ENCODE results near the gene LHFPL2.

The LHFPL2 gene

GRCh38 chr5:78552729-78553342 lies 95.7 kb downstream of the LHFPL2 start:
- Histone ChIP-seq H3K9ac (no peak overlapping the region), H3K4me3 (no peak overlapping the region), H3K36me3 (no peaks in the 10 kb centered on the region), H3K4me1 (no peaks in the 10 kb centered on the region), H4K20me1 (no peaks in the 10 kb centered on the region), H3K27me3 (no peaks in the 10 kb centered on the region), H3K27ac (no peak overlapping the region), H3K9me3 (no peaks in the 10 kb centered on the region; the same call in 1 of the 2 replicates), H3K4me2 (no peak overlapping the region)
- TF ChIP-seq Cebpa-rat (IDR thresholded peaks at IDR 0.05), result no peak

- no peaks in the 10 kb centered on the region; the same call in 1 of the 2 replicates for H3K9me3 ChIP-seq
- TF ChIP-seq Cebpa-rat (IDR thresholded peaks at IDR 0.05), result no peak
- H3K4me2 ChIP-seq, result no peak overlapping the region
- no peaks in the 10 kb centered on the region for H3K27me3 ChIP-seq
- H3K9ac ChIP-seq, result no peak overlapping the region
- no peaks in the 10 kb centered on the region for H3K4me1 ChIP-seq
- H3K4me3 ChIP-seq, result no peak overlapping the region
- H4K20me1 ChIP-seq, result no peaks in the 10 kb centered on the region
- no peaks in the 10 kb centered on the region for H3K36me3 ChIP-seq
- H3K27ac ChIP-seq, result no peak overlapping the region
Observed at GRCh38 chr5:78550891-78551290, 97.7 kb downstream of the LHFPL2 start.

- no peak overlapping the region for H3K27ac ChIP-seq
- H3K9ac ChIP-seq, result no peak overlapping the region
- H4K20me1 ChIP-seq, result no peaks in the 10 kb centered on the region
- H3K4me3 ChIP-seq, result no peak overlapping the region
- H3K36me3 ChIP-seq, result no peaks in the 10 kb centered on the region
- no peaks in the 10 kb centered on the region; the same call in 1 of the 2 replicates for H3K9me3 ChIP-seq
- H3K4me1 ChIP-seq, result no peaks in the 10 kb centered on the region
- H3K27me3 ChIP-seq, result no peaks in the 10 kb centered on the region
- H3K4me2 ChIP-seq, result no peak overlapping the region
- TF ChIP-seq Cebpa-rat (IDR thresholded peaks at IDR 0.05), result no peak
Observed at GRCh38 chr5:78549043-78549442, 99.5 kb downstream of the LHFPL2 start.

- Histone ChIP-seq H3K4me3 (no peak overlapping the region), H4K20me1 (no peaks in the 10 kb centered on the region), H3K27ac (no peak overlapping the region), H3K9ac (no peak overlapping the region), H3K9me3 (no peaks in the 10 kb centered on the region; the same call in 1 of the 2 replicates), H3K4me2 (no peak overlapping the region), H3K4me1 (no peaks in the 10 kb centered on the region), H3K36me3 (no peaks in the 10 kb centered on the region), H3K27me3 (no peaks in the 10 kb centered on the region)
- no peak for TF ChIP-seq Cebpa-rat (IDR thresholded peaks at IDR 0.05)
Observed at GRCh38 chr5:78547731-78548615, 100.6 kb downstream of the LHFPL2 start.

GRCh38 chr5:78547183-78547582 lies 101.4 kb downstream of the LHFPL2 start:
- Histone ChIP-seq H3K36me3 (no peaks in the 10 kb centered on the region), H3K4me3 (no peak overlapping the region), H3K27ac (no peak overlapping the region), H3K9me3 (no peaks in the 10 kb centered on the region; the same call in 1 of the 2 replicates), H4K20me1 (no peaks in the 10 kb centered on the region), H3K4me1 (0 out of 2 replicates have a peak, but pooled peaks cover 3% of the 10 kb centered on the region), H3K9ac (no peak overlapping the region), H3K4me2 (no peak overlapping the region), H3K27me3 (no peaks in the 10 kb centered on the region)
- no peak for TF ChIP-seq Cebpa-rat (IDR thresholded peaks at IDR 0.05)

- Histone ChIP-seq H3K27ac (no peak overlapping the region), H3K36me3 (no peaks in the 10 kb centered on the region), H3K27me3 (no peaks in the 10 kb centered on the region), H3K4me1 (0 out of 2 replicates have a peak, but pooled peaks cover 6% of the 10 kb centered on the region), H3K9ac (no peak overlapping the region), H4K20me1 (no peaks in the 10 kb centered on the region), H3K4me2 (no peak overlapping the region), H3K4me3 (no peak overlapping the region), H3K9me3 (no peaks in the 10 kb centered on the region; the same call in 1 of the 2 replicates)
- TF ChIP-seq Cebpa-rat (IDR thresholded peaks at IDR 0.05), result no peak
Observed at GRCh38 chr5:78546276-78546996, 102.1 kb downstream of the LHFPL2 start.

- no peaks in the 10 kb centered on the region; the same call in 1 of the 2 replicates for H3K9me3 ChIP-seq
- H3K4me3 ChIP-seq, result no peak overlapping the region
- H3K4me1 ChIP-seq, result 0 out of 2 replicates have a peak, but pooled peaks cover 6% of the 10 kb centered on the region
- no peaks in the 10 kb centered on the region for H3K36me3 ChIP-seq
- no peaks in the 10 kb centered on the region for H4K20me1 ChIP-seq
- H3K27me3 ChIP-seq, result no peaks in the 10 kb centered on the region
- no peak overlapping the region for H3K4me2 ChIP-seq
- no peak overlapping the region for H3K9ac ChIP-seq
- TF ChIP-seq Cebpa-rat (IDR thresholded peaks at IDR 0.05), result no peak
- H3K27ac ChIP-seq, result no peak overlapping the region
Observed at GRCh38 chr5:78545406-78545805, 103.2 kb downstream of the LHFPL2 start.

GRCh38 chr5:78544561-78545201 lies 103.9 kb downstream of the LHFPL2 start:
- Histone ChIP-seq H3K4me2 (no peak overlapping the region), H3K4me1 (0 out of 2 replicates have a peak, but pooled peaks cover 6% of the 10 kb centered on the region), H3K36me3 (no peaks in the 10 kb centered on the region), H3K9me3 (no peaks in the 10 kb centered on the region), H3K27ac (no peak overlapping the region), H4K20me1 (no peaks in the 10 kb centered on the region), H3K4me3 (no peak overlapping the region), H3K27me3 (no peaks in the 10 kb centered on the region), H3K9ac (no peak overlapping the region)
- no peak for TF ChIP-seq Cebpa-rat (IDR thresholded peaks at IDR 0.05)

- Histone ChIP-seq H3K27ac (no peak overlapping the region), H3K4me2 (no peak overlapping the region), H3K27me3 (no peaks in the 10 kb centered on the region), H4K20me1 (no peaks in the 10 kb centered on the region), H3K36me3 (no peaks in the 10 kb centered on the region), H3K9me3 (no peaks in the 10 kb centered on the region), H3K4me3 (no peak overlapping the region), H3K9ac (no peak overlapping the region), H3K4me1 (0 out of 2 replicates have a peak, but pooled peaks cover 6% of the 10 kb centered on the region)
- TF ChIP-seq Cebpa-rat (IDR thresholded peaks at IDR 0.05), result no peak
Observed at GRCh38 chr5:78543916-78544315, 104.7 kb downstream of the LHFPL2 start.

Data from BLaER1 (cell line).